NCI-H82 treated with DMSO at 0.1 percent for 48 hours (cell line): ENCODE measurements around the gene APC2.
"Not testable (repeated sequence)": the region's sequence is repeated elsewhere in the genome, so short reads cannot be mapped to it uniquely, and the experiment has no call there.

Source experiments
- DNase-seq: peaks from one replicate; lab custom pipeline; 2025; ENCODE audit not compliant: unreplicated experiment; lab: John Stamatoyannopoulos, UW

APC2 gene

DNA sequence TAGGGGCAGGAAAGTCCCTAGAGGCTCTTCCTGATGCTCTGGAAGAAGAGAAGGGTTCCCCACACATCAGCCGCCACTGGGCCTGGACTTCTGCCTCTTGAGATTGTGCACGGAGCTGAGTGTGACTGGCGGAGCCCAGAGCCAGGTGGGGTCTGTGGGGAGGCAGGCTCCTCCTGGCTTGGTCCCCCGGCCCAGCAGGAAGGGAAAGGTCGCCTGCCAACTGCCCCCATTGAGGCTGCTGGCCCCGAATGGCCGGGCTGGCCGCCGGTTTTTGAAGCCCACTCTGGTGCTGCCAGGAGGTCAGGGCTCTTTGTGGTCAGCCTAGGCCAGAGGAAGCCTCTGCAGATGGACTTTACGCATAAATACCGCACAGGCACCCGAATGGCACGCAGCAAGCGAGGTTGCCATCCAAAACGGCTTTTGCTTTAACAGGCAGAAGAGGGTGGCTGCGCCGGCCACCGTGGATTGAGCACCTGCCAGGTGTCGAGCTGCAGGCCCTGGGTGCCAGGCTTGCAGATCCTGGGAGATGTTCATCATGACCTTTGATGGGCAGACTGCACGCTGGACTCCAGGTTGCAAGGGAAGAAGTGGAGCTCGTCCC lies 37.5 kb upstream of the APC2 start:
- no peak for DNase-seq

DNA sequence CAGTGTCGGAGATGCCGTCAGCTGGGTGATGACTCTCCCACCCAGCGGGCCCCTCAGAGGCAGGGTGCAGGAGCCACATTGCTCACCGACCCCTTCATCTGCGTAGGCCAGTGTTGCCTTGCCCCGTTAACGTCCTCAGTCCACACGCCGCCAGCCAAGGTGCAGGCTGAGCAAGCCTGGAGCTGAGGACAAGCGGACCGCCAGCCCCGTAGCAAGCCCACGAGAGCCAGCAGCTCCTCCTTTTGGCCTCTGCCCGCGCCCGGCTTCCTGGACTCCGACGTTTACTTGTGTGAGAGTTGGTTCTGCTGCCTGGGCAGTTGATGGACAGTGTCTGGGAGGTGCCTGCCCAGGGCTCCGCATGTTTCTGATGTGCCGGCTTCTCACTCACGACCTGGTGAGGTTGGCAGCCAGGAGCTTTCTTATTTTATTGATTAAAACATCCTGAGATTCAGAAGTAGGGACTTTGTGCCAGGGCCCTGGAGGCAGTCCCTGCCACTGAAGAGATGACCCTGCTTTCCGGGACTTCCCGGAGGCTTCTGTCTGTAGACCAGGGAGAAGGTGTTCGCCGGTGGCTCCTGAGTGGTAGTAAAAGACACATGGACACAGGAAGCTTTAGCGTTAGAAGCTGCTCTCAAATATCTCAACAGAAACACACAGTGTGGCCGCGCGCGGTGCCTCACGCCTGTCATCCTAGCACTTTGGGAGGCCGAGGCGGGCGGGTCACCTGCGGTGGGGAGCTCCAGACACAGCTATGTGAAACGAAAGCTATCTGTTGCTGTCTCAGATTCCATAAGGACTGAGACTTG lies 36.7 kb upstream of the APC2 start:
- DNase-seq = no peak

DNA sequence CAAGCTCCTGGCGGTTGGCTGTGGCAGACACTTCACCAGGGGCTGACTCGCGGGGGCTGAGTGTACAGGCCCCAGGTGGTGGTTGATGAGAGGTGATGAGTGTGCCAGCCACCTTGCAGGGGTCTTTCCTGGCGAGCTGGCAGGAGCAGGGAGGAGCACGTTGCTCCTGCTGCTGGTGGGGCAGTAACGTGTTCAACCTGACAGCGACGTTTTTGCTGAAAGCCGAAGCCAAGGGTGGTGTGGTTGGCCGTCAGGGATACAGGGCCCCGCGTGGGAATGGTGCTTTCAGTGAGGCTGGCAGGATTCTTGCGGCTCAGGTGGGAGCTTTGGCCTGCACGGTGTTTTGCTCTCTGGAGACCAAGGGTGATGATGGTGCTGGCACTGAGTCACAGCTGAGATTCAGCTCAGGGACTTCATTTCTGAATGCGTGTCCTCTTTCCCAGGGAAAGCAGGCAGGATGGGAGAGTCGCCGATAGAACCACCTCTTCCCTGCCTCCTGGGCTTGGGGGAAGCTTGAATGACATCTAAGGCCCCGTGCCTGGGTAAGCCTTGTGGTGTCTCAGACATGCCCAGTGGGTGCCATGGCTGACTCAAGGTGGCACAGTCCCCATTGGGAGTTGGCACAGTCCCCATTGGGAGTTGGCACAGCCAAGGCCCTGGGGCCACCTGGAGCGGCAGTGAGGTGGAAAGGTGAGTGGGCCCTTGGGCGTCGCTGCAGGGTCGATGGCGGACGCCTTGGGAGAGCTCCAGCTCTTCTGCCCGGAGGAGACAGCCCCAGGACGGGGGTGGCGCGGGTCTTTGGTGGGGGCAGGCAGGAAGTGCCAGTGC lies 33.7 kb upstream of the APC2 start:
- no peak for DNase-seq

DNA sequence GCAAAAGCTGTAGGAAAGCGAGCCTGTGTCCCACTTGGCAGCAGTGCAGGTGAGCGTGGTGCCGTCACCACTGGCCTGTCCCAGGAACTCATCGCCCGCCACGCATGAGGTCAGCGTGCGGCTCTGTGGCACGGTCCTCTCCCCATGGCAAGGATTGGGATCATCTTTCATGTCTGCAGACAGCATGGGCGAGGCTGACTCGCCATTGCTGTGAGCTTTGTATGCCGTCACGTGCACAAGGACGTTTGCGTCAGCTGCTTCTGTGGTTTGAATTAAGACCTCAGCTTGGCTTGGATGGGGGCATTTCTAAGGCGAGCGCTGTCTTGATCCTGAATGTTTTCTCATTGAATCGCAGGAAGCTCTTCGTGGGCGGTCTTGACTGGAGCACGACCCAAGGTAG lies 32.8 kb upstream of the APC2 start:
- DNase-seq = no peak

DNA sequence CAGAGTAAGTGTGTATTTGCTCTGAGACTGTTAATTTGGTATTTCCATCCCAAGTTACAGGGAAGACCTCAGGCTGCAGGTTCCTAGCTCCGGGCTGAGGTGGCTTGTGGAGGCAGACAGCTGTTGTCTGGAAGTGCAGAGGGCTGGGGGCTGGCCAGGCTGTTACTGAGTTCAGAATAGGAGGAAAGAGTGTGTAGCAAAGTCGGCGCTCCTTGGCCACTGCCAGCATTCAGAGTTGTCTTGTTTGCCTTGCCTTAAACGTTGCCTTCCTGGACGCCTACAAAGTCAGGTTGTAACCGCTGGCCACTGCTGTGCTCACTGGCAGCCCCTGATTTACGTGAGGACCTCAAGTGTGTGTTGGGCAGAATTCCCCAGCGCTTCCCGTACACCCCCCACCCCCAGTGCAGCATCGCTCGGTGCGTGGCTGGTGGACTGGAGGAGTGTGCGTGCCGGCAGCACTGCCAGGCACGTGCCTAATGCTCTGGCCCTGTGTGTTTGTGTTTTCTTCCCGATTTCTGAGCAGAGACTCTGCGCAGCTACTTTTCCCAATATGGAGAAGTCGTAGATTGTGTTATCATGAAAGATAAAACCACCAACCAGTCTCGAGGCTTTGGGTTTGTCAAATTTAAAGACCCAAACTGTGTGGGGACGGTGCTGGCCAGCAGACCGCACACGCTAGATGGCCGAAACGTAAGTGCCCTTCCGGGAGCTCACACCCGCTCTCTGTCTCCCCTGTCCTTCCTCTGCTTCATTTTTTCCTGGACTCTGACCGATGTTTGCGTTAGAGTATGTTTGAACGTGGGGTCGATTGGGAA lies 32.0 kb upstream of the APC2 start:
- DNase-seq = no peak

DNA sequence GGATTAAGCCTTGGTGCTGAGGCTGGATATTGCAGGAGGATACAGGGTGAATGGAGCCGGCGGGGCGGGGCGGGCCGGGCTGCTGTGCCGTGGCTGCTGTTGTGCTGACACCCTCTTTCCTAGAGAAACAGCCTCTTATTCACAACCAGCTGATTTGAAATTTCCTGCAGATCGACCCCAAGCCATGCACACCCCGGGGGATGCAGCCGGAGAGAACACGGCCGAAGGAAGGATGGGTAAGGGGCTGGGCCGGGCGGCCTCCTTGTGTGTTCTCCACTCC lies 31.5 kb upstream of the APC2 start:
- no peak for DNase-seq

DNA sequence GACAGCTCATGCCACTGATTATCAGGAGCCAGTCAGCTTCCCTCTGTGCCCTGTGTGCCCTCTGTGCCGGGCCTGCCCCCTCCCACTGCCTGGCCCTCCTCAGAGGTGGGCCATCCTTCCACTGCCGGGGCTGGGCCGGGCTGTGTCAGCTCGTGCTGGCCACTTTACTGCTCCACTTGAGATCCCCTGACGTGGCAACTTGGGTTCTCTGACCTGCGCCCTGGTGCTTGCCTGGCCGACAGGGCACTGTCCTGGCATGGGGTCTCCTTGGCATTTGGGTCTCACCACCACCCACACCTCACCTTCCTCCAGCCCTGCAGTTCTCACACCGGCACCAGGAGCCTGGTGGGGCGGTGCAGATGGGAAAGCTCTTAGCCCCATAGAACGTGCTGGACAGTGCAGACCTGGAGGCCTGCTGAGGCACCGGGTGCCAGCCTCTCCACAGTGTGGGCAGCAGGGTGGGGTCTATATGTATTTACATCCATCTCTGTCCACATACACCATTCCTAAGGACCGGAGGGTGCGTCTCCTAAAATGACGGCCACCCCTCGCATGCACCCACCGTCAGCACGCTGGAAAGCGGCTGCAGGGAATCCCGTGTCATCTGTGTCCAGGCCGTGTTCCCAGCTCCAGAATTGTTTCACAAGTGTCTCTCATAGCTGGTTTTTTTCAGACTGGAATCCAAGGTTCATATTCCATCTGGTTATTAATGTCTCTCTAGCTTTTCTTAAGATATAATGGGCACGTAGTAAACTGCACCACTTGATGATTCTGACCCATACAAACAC lies 30.8 kb upstream of the APC2 start:
- DNase-seq = no peak

DNA sequence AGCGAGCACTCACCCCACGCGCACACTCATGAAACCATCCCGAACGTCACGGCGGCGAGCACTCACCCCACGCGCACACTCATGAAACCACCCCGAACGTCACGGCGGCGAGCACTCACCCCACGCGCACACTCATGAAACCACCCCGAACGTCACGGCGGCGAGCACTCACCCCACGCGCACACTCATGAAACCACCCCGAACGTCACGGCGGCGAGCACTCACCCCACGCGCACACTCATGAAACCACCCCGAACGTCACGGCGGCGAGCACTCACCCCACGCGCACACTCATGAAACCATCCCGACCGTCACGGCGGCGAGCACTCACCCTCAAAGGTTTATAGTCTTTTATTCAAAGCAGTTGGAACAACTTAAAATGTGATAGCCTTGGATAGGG lies 29.8 kb upstream of the APC2 start:
- not testable (repeated sequence) for DNase-seq

DNA sequence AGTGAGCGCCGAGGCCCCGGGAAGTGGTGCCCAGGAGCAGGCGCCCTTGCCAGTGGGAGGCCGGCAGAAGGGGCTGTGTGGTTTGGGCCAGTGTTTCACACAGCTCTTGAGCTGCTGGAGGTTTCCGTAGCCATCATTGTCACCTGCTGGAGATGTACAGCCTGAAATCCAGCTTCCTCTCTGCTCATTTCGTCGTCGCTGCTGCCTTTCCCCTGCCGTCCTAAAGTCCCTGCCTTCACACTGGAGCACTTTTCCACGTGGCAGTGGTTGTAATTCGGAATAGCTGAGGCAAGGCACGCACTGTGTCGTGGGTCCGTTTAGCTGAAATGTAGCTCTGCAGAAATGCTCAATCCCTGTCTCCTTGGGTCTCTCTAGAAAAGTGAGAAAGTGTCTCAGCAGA lies 29.3 kb upstream of the APC2 start:
- no peak for DNase-seq

DNA sequence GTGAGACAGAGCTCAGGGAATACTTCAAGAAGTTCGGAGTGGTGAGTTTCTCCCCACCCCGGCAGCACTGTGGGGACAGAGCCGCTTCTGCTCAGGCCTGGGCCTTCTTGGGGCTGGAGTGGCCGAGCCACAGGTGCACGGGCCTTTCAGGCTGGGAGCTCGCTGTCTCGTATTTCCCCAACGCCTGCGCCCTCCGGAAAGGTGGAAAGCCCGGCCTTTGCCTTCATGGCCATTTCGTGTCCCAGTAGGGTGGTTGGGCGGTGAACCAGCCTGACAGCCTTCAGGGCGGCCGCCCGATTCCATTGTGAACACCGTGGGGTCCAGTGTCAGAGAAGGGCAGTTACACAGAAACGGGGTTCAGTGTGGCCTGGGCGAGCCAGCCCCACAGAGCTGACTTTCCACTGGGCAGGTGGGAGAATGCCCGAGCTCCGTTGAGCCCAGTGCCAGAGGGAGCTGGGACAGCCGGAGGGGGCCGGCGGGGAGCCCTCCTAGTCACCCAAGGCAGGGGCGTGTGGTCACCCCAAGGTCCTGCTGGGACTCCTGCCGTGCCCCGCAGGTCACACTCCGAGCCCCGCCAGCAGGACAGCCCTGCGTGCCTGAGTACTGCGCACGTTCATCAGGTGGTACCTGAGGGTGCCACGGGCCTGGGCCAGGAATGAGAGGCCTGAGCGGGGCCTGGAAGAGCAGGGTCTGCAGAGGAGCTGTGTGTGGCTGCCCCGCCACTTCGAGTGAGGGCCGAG lies 28.5 kb upstream of the APC2 start:
- no peak for DNase-seq

DNA sequence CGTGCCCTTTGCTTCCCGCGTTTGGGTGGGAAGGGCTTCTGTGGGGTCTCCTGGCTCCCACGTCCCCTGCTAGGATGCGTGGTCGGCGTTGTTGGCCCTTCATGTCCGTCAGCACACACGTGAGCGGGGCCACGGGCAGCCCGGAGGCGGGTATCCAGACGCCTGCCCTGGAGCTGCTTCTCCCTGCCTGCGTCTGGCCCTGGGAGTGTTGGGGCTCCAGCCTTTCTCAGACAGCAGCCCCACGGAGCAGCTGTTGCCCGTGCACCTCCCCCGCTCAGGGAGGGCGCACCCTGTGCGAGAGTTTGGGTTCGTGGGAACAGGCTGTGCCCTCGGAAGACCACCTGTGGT lies 28.0 kb upstream of the APC2 start:
- no peak for DNase-seq

DNA sequence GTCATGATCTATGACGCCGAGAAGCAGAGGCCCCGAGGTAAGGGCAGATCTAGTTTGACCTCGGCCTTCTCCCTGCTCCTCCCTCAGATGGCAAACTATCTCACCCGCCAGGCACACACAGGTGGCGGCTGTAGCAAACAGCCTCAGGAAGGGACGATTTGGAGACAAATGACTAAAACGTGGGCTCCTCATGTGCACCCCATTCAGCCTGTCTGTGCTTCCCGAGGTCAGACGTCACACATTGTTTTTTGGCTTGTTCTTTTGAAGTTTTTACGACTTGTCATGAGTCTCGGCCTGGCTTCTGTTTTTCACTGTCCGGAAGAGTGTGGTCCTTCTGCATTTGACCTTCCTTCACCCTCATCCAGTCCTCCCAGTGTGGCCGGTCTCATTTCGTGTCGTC lies 27.6 kb upstream of the APC2 start:
- DNase-seq = no peak

DNA sequence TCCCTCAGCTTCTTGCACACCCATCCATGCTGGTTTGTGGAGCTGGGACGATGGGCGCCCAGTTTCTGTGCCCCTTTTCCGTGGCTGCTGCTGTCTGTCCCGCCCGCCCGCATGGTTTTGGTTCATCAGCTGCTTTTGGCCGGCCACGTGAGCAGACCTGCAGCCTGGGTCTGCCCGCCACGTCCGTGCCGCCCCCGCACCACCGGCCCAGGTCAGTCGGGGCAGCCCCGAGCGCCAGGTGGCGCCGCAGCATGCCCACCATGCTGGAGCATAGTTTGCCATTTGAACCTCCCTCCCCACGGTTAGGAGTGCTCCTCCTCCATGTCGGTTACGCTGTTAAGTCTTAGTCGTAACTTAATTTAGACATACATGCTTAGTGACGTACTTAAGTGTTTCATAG lies 27.0 kb upstream of the APC2 start:
- DNase-seq = no peak

DNA sequence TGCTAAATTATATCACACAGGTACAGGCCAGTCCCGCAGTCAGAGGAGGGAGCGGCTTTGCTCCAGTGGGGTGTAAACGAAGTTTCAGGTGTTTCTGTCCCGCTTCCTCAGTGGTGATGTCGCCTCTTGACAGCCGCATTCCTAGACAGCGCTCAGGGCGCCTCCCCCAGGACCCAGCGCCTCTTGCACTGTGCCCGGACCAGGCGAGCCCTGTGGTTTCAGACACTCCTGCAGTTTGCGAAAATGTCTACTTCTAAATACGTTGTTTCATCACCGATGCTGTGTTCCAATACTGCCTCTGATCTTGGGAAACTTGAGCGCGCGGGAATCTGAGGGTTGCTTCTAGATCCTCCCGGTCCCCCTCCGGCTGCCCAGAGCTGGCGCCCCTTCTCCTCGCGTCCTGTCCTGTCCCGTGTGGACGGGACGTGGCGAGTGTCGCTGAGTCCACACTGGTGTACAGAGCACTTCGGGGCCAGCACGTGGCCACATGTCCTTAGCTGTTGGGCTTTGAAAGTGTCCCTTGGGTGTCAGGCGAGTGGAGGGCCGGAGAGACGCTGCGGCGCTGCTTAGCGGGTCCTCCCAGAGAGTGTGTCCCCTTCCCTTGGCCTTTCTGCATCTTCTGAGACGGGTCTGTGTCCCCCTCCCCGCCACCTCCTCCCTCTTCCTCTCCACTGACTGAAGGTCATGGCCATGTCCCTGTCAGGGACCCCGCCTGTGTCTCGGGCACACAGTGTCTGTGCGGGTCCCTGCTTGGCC lies 26.3 kb upstream of the APC2 start:
- DNase-seq = no peak

DNA sequence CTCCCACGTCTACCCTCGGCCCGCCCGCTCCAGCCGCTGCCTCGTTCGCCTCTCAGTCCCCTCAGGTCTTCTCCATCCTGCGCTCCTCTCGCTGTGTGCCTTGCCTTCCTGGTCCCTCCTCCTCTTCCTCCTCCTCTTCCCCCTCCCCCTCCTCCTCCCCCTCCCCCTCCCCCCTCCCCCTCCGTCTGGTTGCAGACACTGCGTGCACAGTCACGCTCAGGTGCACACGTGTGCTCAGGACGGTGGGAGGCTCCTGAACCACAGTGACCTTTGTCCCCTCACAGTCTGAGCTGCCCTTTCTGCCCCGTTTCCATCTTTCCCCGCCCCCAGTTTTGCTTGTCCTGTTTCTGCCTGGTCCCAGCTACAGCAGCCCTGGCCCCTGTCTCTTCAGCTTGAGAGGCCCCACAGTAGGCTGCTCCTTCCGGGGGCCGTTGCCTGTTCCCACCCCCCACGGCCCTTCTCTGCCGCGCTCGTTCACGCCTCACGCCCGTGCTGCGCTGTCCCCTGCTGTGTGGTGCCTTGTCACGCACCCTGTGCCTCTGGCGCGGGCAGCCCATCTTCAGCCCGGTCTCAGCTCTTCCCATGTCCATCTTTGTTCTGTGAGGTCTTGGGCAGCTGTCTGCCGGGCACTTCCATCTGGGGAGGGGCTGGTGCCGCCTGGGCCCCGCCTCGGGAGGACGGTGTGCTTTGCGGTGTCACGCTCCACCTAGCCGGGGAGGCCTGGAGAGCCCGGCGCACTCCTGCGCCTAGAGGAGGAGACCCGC lies 25.5 kb upstream of the APC2 start:
- no peak for DNase-seq

DNA sequence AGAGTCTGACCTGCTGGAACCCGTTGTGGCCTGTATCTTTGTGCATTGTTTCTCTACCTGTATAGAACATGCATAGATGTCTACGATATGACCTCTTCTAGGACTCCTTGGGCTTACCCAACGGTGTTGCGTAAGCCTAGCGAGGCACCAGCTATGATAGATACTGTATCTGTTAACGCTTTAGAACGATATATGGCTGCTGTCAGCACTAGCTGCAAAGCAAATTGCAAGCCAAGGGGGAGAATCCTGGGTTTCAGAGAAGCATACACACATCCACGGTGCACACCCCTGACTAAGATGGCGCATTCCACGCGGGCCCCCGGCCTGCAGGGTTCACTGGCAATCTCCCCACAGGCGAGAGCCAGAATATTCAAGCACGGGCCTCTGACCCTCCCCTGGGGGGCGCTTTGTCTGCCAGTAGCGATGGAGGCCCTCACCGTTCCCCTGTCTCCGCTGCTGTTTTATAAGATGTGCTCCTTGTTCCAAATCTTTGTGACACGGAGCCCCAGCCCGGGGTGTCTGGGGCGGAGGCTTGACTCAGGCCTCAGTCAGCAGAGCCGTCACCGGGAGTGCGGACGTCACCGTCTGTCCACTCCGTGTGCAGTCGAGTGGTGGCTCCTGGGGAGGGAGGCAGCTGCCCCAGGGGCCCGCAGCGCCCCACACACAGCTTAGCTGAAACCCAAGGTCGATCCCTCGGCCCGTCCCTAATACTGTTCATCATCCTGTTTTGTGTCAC lies 24.7 kb upstream of the APC2 start:
- no peak for DNase-seq

DNA sequence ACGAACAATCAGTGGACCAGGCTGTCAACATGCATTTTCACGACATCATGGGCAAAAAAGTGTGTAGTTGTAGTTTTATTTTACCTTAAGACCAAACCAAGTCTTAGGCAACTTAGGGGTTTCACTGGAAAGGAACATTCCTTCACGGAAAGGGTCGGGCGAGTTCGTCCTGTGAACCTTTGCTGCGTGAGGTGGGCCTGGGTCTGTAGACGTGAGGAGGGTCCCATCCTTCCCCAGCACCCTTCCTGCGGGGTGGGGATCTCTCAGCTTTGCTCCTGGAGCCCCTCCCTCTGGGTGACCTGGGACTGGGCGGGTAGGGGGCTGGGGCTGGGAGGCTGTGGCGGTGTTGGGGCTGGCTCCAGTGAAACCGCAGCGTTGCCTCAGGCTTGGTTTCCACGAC lies 24.0 kb upstream of the APC2 start:
- DNase-seq = no peak

DNA sequence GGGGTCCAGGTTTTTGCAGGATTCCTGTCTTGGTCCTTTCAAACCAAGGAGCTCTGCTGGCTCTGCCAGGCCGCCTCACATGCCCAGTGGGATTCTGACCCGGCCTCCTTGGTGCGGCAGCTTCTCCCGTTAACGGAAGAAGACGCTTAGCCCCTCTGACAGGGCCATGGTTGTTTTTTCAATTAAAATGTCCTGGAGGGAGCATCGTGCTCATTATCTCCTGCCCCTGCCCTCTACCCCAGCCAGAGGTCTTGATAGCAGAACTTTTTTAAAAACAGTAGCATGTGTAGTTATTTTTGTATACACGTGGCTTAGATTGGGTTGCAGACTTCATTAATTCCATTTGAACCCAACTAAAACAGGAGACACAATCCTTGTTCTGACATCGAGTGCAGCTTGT lies 23.2 kb upstream of the APC2 start:
- no peak for DNase-seq
